ENCODE results near the gene SMIM44. TPM values are rescaled to one million over a fixed set of nuclear protein-coding genes. Genes with fewer than 3 reads are reported as not detected.

Gene SMIM44
- not detected in 2 replicates for total RNA-seq

DNA sequence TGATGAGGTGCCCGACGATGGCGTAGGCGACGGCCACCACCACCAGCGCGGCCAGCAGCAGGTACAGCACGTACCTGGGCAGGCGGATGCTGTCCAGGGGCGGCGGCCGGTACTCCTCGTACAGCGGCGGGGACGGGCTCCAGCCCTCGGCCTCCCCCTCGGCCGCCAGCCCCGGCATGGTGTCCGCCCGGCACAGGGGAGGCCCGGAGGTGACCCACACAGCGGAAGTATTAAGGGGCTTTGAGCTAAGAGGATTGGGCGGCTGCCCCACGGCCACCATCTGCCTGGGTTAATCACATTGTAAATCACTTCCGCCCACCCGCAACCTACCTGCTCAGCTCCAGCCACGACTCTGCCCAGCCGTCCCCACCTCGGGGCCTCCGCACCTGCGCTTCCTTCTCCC lies at the start of gene SMIM44:
TSS of gene SMIM44 (minus strand) at position 216 of the 403 bp plus-strand sequence. CDS start at position 178, 38 bp downstream.

GRCh38 chr19:3505598-3506383 lies 22.6 kb upstream of the SMIM44 start, which contains the start of gene FZR1:
Gene FZR1 (plus strand): TSS chr19:3506311. CDS start chr19:3522990, 16,679 bp downstream.

DNA sequence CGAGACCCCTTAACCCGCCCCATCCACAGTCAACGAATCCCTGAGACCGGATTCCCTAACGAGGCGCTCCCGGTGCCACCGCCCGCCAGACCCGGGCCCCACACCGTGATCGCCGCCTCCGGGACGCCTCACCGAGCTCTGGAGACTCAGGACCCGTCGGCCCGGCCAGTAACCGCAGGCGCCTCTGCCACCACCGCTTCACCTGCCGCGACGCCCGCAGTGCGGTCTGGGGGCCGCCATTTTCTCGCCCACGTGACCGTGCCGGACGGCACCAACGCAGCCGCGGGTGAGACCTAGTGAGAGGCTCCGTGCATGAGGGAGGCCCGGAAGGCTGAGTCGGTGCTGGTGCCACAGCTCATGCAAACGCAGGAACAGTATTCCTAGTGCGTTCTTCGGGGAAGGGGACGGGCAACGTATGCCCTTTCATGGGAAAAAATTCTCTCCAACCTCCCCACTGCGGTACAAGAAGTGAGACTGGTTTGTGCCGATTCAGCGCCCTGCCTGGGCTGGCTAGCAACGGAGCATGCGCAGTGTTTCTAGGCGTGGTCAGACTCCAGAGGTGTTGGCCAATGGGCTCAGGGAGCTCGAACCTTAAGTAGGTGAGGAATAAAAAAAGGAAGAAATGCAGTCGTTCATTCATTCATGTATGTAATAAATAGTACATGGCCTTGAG lies 17.3 kb upstream of the SMIM44 start, which contains the start of gene DOHH:
TSS of gene DOHH (minus strand) at position 246 of the 673 bp plus-strand sequence. CDS start 3,860 bp downstream, outside the sequence.

GRCh38 chr19:3480383-3481091 lies 2.7 kb downstream of the SMIM44 start, which contains the start of gene SMIM24:
Gene SMIM24 (minus strand): TSS chr19:3480525. CDS start chr19:3480463, 62 bp downstream.

Other genes with a start within 250 kb of the SMIM44 start
- gene NFIC, start 116.9 kb downstream of the SMIM44 start, total RNA-seq, result 33.4 and 34.5 TPM in 2 replicates
- gene SMIM24, start 2.9 kb downstream of the SMIM44 start, total RNA-seq, result not detected in 2 replicates
- gene DOHH, start 17.2 kb upstream of the SMIM44 start, total RNA-seq, result 7.7 and 9.5 TPM in 2 replicates
- gene FZR1, start 22.9 kb upstream of the SMIM44 start, total RNA-seq, result 23.9 and 24.2 TPM in 2 replicates
- not detected in 2 replicates for gene TEKTIP1, start 55.7 kb upstream of the SMIM44 start, total RNA-seq
- 68.6 and 114 TPM in 2 replicates for gene MFSD12, start 74.1 kb upstream of the SMIM44 start, total RNA-seq
- gene HMG20B, start 89.5 kb upstream of the SMIM44 start, total RNA-seq, result 60.0 and 64.0 TPM in 2 replicates
- gene GIPC3, start 102.0 kb upstream of the SMIM44 start, total RNA-seq, result not detected in 2 replicates
- gene TBXA2R, start 123.4 kb upstream of the SMIM44 start, total RNA-seq, result 0.43 and 0.92 TPM in 2 replicates
- 21.3 and 22.4 TPM in 2 replicates for gene CACTIN, start 143.3 kb upstream of the SMIM44 start, total RNA-seq
- 12.5 and 23.0 TPM in 2 replicates for gene PIP5K1C, start 217.0 kb upstream of the SMIM44 start, total RNA-seq
- not detected in 2 replicates for gene TJP3, start 224.9 kb upstream of the SMIM44 start, total RNA-seq